ENCODE data around the gene ELP2.
"Not testable (repeated sequence)": the region's sequence is repeated elsewhere in the genome, so short reads cannot be mapped to it uniquely, and the experiment has no call there.

The ELP2 gene

DNA sequence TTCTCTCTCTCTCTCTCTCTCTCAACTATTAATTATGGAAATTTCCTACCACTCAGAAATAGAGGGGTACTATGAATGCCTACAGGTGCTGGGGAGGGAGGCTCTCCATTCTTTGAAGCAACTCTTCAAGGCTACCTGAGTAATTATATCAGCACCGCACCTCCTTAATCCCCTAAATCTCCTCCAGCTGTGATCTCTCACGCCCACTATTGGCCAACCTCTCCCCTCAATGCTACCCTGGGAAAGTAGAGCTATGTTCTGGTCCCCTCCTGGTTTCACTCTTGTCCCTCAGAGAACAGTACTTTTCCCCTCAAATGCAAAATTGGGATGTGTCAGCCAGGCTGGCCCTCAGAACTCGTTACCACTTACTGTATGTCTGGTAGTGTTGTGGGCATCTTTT, 59.2 kb downstream of the ELP2 start:
- DNase-seq (ENCODE audit: low spot score), result peak; percentile 17

DNA sequence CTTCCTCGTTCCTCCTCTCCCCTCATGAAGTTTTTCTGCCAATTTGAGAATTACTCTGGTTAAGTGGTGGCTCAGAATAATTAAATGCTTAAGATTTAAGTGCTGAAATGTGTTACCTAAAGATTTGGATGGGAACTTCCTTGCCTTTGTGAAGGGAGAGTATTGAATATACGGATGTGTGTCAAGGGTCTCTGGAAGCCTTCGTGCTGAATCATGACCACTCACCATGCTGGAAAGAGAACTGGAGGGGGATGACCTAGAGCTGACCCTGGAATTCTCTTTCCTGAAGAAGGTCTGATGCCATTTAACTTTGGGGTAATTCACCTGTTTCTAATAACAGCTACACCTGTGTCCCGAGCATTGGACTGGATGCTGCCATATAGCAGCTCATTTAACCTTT, 59.8 kb downstream of the ELP2 start:
- peak; percentile 14 for DNase-seq (ENCODE audit: low spot score)

DNA sequence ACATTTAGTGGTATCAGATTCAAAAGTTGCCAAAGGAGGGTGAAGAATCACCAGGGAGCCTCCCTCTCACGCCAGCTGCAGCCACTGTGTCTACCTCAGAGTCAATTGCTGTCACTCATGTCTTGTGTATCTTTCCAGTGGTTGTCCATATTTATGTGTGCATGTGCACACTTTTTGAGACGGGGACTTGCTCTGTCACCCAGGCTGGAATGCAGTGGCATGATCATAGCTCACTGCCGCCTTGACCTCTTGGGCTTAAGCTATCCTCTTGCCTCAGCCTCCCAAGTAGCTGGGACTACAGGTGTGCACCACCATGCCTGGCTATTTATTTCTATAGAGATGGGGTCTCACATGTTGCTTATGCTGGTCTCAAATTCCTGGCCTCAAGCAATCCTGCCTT, 61.6 kb downstream of the ELP2 start:
- no peak for DNase-seq (ENCODE audit: low spot score)

DNA sequence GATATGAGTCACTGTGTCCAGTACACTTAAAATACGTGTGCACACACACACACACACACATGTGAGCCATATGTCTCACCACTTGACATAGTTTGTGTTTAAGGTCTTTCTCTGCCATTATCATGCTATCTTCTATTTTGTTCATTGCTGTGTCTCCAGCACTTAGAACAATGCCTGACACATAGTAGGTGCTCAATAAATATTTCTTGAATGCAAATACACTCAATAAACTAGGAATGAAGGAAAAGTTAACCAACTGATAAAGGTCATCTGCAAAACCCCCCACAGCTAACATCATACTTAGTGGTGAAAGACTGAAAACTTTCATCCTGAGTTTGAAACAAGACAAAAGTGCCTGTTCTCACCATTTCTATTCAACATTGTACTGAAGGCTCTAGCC, 62.0 kb downstream of the ELP2 start:
- DNase-seq (ENCODE audit: low spot score), result no peak

DNA sequence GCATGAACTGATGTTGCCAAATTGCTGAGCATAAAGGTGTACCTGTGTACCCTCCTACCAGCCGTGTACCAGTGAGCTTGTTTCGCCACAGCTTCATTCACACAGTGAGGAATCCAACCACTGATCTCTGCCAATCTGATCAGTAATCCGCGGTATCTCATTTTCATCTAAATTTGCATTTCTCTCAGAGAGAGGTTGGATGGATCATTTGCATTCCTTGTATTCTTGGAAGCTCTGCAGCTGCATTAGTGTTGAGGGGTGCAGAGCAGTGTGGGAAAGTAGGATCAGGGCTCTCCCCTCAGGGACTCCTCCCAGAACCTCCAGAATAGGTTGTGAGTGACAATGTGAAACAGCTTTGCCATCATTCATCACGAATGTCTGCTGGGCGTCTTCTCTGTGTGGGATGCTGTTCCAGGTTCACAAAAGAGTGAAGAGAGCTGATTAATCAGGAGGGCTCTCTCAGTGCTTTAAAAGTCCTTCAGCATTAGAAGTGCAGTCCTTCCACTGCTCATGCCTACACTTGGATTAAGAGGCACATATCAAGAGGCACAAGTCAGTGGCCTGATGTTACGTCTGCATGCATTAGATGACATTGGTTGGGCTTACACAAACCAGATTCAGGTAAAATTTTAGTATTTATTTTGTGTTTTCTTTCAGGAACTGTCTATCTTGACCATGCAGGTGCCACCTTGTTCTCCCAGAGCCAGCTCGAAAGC, 65.1 kb downstream of the ELP2 start:
- DNase-seq (ENCODE audit: low spot score), result no peak

DNA sequence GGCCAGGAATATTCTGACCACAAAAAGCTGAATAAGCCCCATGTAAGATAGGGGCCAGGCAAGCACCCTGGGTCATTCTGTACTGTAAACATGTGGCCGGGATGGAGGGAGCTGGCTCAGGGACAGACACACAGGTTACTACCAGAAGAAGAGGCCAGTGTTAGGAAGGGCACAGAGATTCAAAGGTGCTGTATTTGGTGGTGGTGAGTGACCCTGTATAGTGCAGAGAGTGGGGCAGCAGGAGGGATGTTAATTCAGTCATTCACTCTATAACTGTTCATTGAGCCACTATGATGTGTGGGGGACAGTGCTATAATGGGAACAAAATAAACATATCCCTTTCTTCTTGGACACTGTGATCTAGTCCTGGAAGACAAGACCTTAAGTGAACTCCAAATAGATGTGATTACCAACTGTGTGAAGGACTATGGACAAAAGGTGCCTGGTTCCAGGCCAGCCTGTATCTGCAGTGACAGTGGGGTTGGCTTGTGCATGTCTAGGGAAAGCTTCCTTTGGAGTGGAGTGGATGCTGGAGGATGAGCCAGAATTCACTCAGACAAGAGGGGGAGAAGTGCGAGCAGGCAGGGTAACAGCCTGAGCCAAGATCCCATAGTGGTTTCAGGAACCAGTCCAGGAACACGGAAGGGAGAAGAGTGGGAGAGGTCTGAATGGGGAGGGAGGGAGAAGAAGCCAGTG, 65.9 kb downstream of the ELP2 start:
- no peak for DNase-seq (ENCODE audit: low spot score)

DNA sequence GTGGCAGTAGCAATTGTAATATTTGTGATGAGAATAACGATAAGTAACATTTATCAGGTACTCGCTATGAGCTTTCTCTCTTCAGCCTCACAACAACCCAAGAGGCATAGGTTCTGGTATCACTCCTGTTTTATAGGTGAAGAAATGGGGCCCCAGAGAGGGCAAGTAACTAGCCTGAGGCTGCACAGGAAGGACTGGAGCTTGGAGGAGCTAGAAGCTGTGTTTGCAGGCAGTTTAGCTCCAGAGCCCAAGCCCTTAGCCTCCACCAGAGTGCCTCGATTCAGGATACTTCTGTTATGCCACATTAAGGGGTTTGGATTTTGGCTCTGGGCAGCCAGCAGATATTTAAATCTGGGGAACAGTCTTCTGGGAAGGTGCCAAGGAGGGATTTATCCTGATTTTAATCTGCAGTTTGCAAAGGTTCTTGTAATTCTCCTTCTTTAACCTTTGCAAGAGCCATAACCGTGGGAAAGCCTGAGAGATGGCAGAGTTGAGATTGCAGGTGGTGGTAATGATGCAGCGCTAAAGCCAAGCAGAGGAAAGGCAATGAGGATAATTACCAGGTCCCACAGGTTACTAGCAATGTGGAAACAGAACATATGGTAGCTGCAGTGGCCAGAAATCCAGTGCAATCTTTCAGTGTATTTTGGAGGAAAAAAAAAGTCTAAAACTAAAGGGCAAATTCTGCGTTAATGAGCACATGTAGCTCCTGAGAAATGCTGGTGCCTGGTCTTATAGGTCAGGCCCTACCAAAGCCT, 66.7 kb downstream of the ELP2 start:
- no peak for DNase-seq (ENCODE audit: low spot score)

DNA sequence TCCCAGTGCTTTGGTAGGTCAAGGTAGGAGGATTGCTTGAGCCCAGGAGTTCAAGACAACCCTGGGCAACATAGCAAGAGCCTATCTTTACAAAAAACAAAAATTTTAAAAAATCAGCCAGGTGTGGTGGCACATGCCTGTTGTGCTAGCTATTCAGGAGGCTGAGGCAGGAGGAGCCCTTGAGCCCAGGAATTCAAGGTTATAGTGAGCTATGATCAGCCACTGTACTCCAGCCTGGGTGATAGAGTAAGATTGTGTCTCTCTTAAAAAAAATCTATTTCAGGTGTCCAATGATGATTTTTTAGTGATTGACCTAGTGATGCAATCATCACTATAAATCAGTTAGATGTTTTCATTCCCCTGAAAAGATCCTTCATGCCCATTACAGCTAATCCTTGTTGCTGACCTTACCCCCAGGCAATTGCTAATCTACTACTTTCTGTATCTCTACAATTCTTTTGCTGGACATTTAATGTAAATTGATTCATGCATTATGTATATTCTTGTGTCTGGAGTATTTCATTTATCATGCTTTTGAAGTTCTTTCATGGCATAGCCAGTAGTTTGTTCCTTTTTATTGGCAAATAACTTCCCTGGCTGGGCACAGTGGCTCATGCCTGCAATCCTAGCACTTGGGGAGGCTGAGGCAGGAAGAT, 67.9 kb downstream of the ELP2 start:
- no peak for DNase-seq (ENCODE audit: low spot score)

DNA sequence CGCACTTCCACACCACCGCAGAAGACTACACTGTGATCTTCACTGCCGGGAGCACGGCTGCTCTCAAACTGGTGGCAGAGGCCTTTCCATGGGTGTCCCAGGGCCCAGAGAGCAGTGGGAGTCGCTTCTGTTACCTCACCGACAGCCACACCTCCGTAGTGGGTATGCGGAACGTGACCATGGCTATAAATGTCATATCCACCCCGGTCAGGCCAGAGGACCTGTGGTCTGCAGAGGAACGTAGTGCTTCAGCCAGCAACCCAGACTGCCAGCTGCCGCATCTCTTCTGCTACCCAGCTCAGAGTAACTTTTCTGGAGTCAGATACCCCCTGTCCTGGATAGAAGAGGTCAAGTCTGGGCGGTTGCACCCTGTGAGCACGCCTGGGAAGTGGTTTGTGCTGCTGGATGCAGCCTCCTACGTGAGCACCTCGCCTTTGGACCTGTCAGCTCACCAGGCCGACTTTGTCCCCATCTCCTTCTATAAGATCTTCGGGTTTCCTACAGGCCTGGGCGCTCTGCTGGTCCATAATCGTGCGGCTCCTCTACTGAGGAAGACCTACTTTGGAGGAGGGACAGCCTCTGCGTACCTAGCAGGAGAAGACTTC, 70.1 kb downstream of the ELP2 start:
- no peak for DNase-seq (ENCODE audit: low spot score)

DNA sequence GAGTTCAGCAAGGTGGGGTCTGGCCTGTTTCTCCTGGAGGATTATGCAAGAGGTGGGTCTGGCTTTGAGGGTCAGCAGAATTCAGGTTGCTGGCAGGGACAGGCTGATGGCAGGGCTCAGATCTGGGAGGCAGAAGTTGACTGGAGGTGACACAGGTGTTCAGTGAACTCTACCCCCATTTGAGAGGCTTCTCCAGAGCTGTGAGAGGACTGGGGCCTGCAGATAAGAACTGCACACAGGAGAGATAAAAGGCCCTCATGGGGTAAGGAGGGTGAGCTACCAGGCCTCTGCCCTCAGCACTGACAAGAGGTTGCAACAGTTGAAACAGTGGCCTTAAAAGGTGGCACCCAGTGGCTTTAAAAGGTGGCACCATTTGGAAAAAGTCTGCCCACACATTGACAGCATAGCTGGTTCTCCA, 70.7 kb downstream of the ELP2 start:
- no peak for DNase-seq (ENCODE audit: low spot score)

DNA sequence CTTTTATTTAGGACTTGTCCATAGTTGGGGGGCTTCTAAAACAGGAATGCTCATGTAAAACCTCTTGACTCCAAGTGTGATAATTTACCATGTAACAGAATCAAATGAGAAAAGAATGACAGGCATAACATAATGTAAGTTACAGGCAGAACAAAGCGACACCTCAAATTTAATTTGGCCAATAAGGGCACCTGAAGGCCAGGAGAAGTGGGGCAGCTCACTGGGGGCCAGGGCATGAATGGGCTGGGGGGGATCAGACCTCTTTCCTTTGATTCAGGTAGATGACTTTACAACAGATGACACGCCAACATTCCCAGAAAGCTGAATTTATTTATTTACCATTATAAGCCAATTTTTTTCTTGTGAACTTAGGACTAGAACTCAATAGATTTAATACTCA, 72.1 kb downstream of the ELP2 start:
- DNase-seq (ENCODE audit: low spot score), result no peak

DNA sequence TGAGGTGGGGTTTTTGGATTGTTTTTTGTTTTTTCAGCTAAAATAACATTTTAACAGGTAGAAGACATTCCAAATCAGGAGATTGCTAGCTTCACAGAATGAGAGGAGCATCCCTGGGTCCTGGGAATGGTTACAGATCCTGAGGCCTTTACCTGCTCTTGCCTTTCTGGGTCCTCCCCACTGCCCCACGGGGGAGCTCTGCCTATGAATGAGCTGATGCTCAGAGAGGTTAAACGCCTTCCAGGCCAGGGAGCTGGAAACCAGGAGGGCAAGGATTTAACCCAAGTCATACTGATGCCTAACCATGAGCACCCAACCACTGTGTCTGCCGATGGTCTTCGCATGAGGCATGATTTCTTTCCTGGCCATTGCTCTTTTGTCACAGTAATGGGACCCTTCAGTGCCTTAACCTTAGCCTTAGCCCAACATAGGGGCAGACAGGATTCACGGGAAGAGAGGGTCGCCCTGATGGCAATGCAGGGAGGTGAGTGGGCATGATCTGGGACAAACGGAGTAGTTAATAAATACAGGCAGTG, 73.7 kb downstream of the ELP2 start:
- DNase-seq (ENCODE audit: low spot score), result no peak

DNA sequence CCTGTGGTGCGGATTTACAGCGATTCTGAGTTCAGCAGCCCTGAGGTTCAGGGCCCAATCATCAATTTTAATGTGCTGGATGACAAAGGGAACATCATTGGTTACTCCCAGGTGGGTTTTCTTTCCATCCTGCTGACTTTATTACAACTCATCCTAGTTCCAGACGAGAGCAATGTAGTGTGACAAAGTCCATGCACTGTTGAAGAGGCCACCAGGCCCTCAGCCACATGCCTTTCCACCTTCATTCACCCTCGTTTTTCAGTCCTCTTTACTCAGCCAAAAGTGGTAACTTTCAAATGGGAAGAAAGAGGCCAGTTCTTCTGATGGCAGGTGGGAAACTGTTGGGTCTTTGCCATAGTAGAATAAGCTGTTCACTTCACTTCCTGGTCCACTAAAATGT, 75.5 kb downstream of the ELP2 start:
- DNase-seq (ENCODE audit: low spot score), result no peak

DNA sequence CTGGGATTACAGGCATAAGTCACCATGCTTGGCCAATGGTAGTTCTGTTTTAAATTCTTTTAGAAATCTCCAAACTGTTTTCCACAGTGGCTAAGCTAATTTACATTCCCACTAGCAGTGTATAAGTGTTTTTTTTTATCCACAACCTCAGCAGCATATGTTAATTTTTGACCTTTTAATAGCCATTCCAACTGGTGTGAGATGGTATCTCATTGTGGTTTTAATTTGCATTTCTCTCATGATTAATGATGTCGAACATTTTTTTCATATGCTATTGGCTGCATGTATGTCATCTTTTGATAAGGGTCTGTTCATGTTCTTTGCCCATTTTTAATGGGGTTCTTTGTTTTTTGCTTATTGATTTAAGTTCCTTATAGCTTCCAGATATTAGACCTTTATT, 77.6 kb downstream of the ELP2 start:
- no peak for DNase-seq (ENCODE audit: low spot score)

DNA sequence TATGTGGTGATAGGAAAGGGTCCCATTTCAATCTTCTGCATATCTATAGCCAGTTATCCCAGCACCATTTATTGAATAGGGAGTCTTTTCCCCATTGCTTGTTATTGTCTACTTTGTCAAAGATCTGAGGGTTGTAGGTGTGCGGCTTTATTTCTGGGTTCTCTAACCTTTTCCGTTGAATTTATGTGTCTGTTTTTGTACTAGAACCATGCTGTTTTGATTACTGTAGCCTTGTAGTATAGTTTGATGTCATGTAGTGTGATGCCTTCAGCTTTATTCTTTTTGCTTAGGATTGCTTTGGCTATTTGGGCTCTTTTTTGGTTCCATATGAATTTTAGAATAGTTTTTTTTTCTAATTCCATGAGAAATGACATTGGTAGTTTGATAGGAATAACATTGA, 78.3 kb downstream of the ELP2 start:
- DNase-seq (ENCODE audit: low spot score), result not testable (repeated sequence)

DNA sequence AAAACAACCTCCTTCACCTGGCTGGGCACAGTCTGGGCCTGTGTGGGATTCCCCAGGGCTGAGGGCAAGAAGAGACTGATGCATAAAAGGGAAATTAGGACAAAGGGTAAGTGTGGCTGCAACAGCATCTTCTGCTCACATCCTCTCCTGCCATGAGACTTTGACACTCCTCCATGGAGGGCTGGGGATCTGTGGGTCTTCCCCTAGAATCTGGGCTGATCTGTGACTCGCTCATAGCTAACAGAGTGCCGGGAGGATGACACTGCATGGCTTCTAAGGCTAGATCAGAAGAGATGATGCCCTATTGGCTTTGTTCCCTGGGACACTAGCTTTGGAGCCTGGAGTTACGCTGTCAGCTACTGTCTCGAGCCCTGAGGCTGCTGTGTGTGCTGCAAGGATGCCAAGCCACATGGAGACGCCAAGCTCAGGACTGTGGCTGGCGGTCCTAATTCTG, 81.9 kb downstream of the ELP2 start:
- no peak for DNase-seq (ENCODE audit: low spot score)

DNA sequence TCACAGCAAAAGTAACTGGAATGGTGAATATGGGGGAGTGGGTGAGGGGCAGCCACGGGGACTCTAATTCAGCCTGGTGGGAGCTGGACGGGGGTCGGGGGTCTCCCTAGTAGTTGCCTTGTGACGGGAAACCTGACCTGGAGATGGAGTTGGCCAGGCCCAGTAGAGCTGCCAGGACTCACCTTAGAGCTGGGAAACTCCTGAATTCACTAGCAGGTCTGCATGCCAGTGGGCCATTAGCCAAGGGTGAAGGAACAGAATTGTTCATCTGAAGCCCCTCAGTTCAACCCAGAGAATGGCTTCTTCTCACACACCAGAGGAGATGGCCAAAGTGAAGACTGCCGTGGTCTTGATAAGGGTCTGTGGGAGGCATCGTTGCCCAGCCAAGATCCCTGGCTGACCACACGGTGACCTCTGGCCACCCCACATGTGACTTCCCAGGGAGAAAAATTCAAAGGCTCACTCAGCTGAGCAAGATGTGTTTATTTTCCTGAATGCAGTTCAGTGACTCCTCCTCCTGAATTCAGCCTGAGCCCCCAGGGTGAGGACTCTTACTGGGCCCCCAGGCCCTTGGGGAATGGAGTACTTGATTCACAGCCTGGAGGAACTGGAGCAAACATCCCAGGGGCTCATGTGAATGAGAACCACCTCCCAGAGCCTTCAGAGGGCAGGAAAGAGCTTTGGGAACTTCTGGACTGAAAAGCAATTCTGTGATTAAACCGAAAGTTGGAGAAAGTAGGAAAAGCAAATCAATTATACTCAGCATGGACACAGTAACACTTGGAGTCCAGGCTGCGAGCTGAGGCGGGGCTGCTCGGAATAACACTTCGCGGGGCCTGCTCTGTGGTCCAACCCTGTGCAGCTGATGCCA, 82.8 kb downstream of the ELP2 start:
- DNase-seq (ENCODE audit: low spot score), result no peak

DNA sequence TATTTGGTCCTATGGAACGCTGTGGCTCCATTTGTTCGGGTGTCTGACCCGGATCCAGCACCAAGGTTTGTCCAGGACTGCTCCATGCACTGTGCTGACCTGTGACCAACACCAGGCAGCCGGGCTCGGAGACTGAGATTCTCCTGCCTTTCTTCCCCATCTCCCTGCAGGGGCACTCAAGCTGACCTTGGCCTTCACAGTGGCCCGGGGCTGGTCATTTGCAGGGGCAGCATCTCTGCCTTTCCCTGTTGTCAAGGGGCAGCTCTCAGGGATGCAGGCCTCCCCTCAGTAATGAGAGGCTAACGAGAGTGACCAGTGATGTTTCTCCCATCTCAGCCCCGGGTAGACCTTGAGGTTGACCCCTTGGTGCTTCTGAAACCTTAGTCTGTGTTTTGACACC, 85.1 kb downstream of the ELP2 start:
- DNase-seq (ENCODE audit: low spot score), result no peak

DNA sequence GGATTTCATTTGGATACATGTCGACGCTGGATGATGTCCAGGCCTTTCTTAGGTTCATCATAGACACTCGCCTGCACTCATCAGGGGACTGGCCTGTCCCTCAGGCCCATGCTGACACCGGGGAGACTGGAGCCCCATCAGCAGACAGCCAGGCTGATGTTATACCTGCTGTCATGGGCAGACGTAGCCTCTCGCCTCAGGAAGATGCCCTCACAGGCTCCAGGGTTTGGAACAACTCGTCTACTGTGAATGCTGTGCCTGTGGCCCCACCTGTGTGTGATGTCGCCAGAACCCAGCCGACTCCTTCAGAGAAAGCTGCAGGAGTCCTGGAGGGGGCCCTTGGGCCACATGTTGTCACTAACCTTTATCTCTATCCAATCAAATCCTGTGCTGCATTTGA, 85.9 kb downstream of the ELP2 start:
- no peak for DNase-seq (ENCODE audit: low spot score)

DNA sequence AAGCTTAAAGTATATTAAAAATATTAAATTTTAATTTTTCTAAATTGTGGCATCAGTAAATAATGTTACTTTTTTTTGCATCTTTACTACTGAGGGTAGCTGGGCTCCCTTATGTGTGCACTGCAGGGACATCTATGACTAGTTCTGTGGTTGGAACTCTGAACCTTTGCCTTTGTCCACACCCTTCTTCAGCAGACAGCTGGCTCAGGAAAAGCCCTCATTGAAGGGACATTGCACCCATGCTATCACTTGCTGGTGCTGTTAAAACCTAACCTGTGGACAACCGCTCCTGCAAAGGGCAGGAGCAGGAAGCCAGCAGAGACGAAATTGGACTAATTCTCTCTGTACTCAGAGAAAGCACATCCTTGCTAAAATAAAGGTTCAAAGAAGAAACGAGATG, 87.6 kb downstream of the ELP2 start:
- no peak for DNase-seq (ENCODE audit: low spot score)

DNA sequence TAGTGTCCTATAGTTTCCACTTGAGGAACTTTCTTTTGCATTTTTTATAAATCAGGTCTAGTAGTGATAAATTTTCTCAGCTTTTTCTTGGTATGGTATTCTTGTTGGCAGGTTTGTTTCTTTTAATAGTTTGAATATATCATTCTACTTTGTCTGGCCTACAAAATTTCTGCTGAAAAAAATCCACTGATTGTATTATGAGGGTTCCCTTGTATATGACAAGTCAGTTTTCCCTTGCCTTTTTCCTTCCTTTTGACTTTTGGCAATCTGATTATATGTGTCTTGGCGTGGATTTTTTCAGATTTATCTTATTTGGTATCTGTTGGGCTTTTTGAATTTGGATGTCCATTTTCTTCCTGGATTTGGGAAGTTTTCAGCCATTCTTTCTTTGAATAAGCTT, 99.5 kb downstream of the ELP2 start:
- DNase-seq (ENCODE audit: low spot score), result no peak

Measured in RKO (cell line).